ENCODE measurements around the gene NMNAT2. TPM values are rescaled to one million over a fixed set of nuclear protein-coding genes. Genes with fewer than 3 reads are reported as not detected.

NMNAT2 gene
- total RNA-seq, 4 donors from 2014 or later, result 0.20 to 0.48 (median 0.27) TPM; not detected in 1

DNA sequence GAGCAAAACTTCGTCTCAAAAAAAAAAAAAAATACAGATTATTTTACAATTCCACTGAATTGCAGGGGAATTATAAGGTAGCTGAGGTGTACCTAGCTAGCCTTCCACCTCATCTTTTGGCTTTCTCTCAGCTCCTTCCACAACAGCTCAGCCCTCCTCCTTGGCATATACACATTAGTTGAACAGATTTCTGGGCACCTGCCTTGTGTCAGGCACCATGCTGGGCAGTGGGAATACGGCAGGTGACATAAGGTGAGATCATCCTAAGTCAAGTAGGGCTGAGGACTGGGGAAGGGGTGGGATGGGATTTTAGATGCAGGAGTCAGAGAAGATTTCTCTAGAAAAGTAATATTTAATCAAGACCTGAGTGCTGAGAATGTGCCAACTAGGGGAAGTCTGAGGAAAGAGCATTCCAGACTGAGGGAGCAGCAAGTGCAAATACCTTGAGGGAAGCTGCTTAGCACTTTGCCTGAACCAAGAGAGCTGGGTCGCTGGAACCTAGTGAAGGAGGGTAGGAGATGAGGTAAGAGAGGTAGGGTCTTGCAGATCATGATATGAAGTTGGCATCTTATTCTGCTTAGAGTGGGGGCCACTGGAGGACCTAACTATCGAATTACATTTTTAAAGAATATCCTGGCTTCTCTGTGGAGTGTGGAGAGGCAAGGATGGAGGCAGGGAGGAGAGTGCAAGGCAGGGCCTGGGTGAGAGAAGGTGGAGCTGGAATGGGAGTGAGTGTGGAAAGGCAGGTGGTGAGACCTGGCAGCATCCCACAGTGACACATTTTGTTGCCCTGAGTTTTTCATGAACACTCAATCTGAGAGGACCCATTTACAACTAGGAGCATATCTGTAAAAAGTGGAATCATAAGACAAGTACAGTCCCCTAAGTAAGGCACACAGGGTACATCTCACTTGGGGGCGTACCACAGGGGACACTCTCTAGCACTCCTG lies 203.9 kb downstream of the NMNAT2 start:
- in situ Hi-C loops (cut with MboI; ENCODE audit: low pct_ligation_motif_present in 1 of 4, low pct_unique_long_range_greater_than_20kb in 1 of 4, low sequenced_read_pairs in 3 of 4) (no loop called here), intact Hi-C loops (cut with DNase I; ENCODE audit: low total_unique reads) (loop anchor here (10.0 kb wide), 1 partner anchor 189 kb away; the partner anchor contains the start of gene LAMC1)
- DNase-seq, result no peak
- no peaks in the 10 kb centered on the region for H3K36me3 ChIP-seq
- H3K9me3 ChIP-seq, result no peaks in the 10 kb centered on the region
- no peak for TF ChIP-seq POLR2A (IDR thresholded peaks at IDR 0.05)
- 80 to 91% methylated on average over 4 to 5 of the region's 5 CpGs for WGBS, 2 donors (ENCODE audit: low coverage in 1 of 2)
- peaks cover 14 to 18% (median 17%) of the 10 kb centered on the region in 4 donors for H3K4me1 ChIP-seq
- no peaks in the 10 kb centered on the region for H3K27me3 ChIP-seq
- H3K4me3 ChIP-seq, result no peak overlapping the region
- no peak overlapping the region for H3K27ac ChIP-seq

GRCh38 chr1:183212870-183213269 lies 205.3 kb downstream of the NMNAT2 start:
- Histone ChIP-seq H3K4me3 (no peak overlapping the region), H3K27me3 (no peaks in the 10 kb centered on the region), H3K27ac (no peak overlapping the region), H3K4me1 (peaks cover 3 to 5% (median 4%) of the 10 kb centered on the region in 4 donors), H3K36me3 (no peaks in the 10 kb centered on the region), H3K9me3 (no peaks in the 10 kb centered on the region)
- in situ Hi-C loops (cut with MboI; ENCODE audit: low pct_ligation_motif_present in 1 of 4, low pct_unique_long_range_greater_than_20kb in 1 of 4, low sequenced_read_pairs in 3 of 4), result no loop called here
- no peak for DNase-seq
- 92 to 100% methylated on average over 1 of the region's 1 CpG for WGBS, 2 donors (ENCODE audit: low coverage in 1 of 2)
- TF ChIP-seq POLR2A (IDR thresholded peaks at IDR 0.05) (no peak), POLR2AphosphoS5 (IDR thresholded peaks at IDR 0.05) (no peak), EP300 (IDR thresholded peaks at IDR 0.05; ENCODE audit: low read depth) (no peak), CTCF (IDR thresholded peaks at IDR 0.05) (no peak)
- intact Hi-C loops (cut with DNase I; ENCODE audit: low total_unique reads), result loop anchor here (10.0 kb wide), 1 partner anchor 188 kb away; the partner anchor contains the start of gene LAMC1

DNA sequence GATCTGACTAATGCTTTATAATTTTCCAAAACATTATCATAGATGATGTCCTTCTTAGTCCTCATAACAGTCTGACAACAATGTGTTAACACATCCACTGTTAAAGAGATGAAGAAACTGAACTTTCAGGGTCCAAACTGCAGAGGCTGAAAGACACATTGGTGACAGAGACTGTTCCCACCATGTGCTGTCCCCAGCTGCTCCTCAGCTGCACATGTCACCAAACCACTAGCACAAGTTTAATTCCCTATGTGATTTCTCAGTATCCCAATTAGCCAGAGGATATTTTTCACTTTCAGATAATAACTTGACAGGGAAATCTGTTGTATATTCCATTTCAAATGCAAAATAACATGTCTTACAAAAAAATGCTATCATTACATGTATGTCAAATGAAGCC lies 207.5 kb downstream of the NMNAT2 start:
- Histone ChIP-seq H3K9me3 (no peaks in the 10 kb centered on the region), H3K4me1 (peaks cover 0 to 3% (median under 1%) of the 10 kb centered on the region in 4 donors), H3K36me3 (no peaks in the 10 kb centered on the region), H3K27ac (no peak overlapping the region), H3K4me3 (no peak overlapping the region), H3K27me3 (no peaks in the 10 kb centered on the region)
- intact Hi-C loops (cut with DNase I; ENCODE audit: low total_unique reads), result loop anchor here (10.0 kb wide), 1 partner anchor 186 kb away; the partner anchor contains the start of gene LAMC1
- TF ChIP-seq EP300 (IDR thresholded peaks at IDR 0.05; ENCODE audit: low read depth) (no peak), POLR2A (IDR thresholded peaks at IDR 0.05) (no peak), CTCF (IDR thresholded peaks at IDR 0.05) (no peak), POLR2AphosphoS5 (IDR thresholded peaks at IDR 0.05) (no peak)
- in situ Hi-C loops (cut with MboI; ENCODE audit: low pct_ligation_motif_present in 1 of 4, low pct_unique_long_range_greater_than_20kb in 1 of 4, low sequenced_read_pairs in 3 of 4), result no loop called here
- no peak for DNase-seq

DNA sequence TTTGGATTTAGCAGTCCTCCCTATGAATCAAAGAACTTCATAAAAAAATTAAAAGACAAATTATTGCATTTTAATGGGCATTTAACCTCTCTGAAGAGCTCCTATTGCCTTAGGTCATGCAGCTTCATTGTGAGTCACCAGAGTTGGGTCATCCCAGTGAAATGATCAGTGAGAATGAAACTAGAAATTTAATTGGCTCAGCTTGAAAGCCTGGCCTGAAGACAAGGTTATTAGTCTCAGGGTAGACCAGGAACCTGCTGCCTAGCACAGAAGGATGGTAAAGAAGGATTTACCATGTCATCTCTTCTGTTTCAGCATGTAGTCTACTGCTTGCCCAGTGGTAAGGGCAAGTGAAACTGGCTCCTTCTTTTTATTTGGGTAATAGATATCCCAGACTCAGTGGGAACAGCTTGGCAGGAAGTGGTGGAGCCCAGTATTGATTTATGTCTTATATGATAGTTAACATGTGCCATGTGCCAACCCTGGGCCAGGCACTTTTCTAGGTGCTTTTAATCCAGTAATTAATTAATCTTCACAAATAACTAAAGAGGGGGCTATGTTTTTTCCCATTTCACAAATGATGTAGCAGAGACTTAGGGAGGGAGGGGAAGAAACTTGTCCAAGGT lies 208.5 kb downstream of the NMNAT2 start:
- H3K27ac ChIP-seq, result no peak overlapping the region
- no peaks in the 10 kb centered on the region for H3K9me3 ChIP-seq
- H3K4me1 ChIP-seq, result peaks cover 0 to 4% (median 2%) of the 10 kb centered on the region in 4 donors
- H3K4me3 ChIP-seq, result no peak overlapping the region
- DNase-seq, result no peak
- in situ Hi-C loops (cut with MboI; ENCODE audit: low pct_ligation_motif_present in 1 of 4, low pct_unique_long_range_greater_than_20kb in 1 of 4, low sequenced_read_pairs in 3 of 4), result no loop called here
- H3K36me3 ChIP-seq, result no peaks in the 10 kb centered on the region
- TF ChIP-seq EP300 (IDR thresholded peaks at IDR 0.05; ENCODE audit: low read depth) (no peak), CTCF (IDR thresholded peaks at IDR 0.05) (no peak), POLR2AphosphoS5 (IDR thresholded peaks at IDR 0.05) (no peak)
- no peaks in the 10 kb centered on the region for H3K27me3 ChIP-seq
- intact Hi-C loops (cut with DNase I; ENCODE audit: low total_unique reads), result loop anchor here (10.0 kb wide), 1 partner anchor 185 kb away; the partner anchor contains the start of gene LAMC1

Measured in transverse colon (tissue), 4 donors.